Stimulated activated CD8-positive, alpha-beta memory T cell treated with anti-CD3 and anti-CD28 coated beads, Interleukin-12 subunit alpha, Interleukin-12 subunit beta, amount 100 ng/mL, for 24 hours (primary cell): ENCODE results near the gene SMYD2.
A peak's percentile ranks its signal among the peaks of the same experiment; 100 is the strongest.

Source experiments
- DNase-seq: peaks from one replicate; pipeline ENCODE4 v3.0.0-alpha.2; 2020; ENCODE audit errors: extremely low read depth

SMYD2 gene

GRCh38 chr1:214329470-214330220 lies 48.7 kb downstream of the SMYD2 start:
- no peak for DNase-seq

DNA sequence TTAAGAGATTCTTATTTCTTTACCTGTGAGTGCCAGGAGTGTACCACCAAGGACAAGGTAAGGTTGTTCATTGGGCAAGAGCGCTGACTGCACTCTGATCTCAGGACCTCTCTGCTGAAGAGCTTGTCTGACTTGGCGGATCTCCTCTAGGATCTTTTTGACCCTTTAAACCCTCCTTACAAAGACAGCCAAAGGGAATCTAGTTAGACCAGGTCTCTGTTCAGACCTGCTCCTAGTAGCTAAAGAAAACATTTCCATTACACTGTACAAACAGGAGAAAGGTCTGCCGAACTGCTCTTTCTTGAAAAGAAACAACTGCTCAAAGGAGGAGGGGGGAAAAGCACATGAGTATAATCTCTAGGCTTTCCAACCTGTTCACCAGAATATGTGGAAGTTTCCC lies 49.3 kb downstream of the SMYD2 start:
- DNase-seq = no peak

- no peak for DNase-seq
Measured at GRCh38 chr1:214330715-214331114, 49.8 kb downstream of the SMYD2 start.

GRCh38 chr1:214331180-214331579 lies 50.2 kb downstream of the SMYD2 start:
- no peak for DNase-seq

DNA sequence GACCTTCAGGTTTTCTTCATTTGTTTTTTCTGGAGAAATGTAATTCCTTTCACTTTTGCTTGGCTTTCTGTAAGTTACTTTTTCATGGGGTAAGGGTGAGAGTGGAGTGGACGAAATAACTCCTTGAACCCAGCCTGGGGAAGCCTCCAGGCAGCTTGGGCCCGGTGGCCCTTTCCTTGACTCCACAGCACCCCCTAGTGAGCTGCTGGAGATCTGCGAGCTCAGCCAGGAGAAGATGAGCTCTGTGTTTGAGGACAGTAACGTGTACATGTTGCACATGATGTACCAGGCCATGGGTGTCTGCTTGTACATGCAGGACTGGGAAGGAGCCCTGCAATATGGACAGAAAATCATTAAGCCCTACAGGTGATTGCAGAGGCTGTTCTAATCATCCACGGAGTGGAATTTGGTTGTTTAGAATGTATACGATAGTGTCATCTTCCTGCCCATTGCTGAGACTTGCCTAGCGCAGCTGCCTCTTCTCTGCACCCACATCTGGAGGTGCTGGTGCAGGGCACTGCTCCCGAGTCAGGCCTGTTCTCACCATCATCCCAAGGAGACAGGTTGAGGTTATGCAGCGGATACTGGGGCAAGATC lies 51.0 kb downstream of the SMYD2 start:
- peak; percentile 9 for DNase-seq

GRCh38 chr1:214332946-214333798 lies 52.2 kb downstream of the SMYD2 start:
- no peak for DNase-seq

DNA sequence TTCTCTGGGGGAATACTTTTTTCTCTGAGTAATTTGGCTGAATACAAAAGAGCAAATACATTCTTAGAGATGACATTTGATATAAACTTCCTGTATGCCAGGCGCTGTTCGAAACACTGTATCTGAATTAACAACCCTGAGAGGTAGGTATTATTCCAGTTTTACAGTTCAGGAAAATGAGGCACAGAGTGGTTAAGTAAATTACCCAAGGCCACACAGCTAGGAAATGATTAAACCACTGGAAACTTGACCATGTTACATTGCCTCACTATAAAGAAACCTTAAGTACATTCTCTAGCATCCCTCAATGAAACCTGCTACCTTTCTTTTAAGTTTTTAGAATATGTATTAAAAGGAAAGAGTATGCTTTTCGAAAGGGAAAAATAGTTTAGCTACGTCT lies 54.6 kb downstream of the SMYD2 start:
- DNase-seq = no peak

DNA sequence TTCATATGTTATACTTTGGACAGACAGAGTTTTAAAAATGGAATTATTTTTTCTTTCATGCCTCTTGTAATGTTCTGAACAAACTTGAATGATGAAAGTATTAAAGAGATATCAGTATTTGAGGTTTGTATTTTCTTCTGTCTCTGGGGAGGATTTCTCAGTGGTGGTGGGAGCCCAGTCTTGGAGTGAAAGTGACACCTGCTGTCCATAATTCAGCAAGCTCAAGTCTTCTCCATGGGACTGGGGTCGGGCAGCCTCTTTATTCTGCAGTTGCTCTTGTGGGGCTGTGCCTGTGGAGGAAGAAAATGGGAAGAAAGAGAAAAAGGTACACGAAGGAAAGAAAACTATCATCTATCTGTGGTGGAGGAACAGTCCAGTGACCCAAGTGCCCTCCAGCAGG lies 56.1 kb downstream of the SMYD2 start:
- DNase-seq = no peak

DNA sequence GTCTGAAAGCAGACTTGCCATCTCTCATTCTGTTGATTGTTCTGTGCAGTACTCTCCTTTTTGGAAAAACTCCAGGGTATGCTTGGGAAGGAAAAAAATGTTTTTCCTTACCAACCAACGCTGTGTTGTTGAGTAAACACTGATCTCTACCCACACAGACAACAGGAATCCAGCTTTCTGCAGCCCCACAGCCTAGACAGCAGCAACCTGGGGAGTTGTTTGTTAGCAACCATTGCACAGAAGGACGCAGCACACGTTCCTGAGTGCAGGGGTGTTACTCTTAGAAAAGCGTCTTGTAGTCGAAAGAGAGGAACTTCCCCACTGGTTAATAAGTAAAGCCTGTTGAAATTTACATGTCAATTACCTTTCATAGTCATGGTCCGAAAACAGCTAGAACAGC lies 56.6 kb downstream of the SMYD2 start:
- DNase-seq = no peak

DNA sequence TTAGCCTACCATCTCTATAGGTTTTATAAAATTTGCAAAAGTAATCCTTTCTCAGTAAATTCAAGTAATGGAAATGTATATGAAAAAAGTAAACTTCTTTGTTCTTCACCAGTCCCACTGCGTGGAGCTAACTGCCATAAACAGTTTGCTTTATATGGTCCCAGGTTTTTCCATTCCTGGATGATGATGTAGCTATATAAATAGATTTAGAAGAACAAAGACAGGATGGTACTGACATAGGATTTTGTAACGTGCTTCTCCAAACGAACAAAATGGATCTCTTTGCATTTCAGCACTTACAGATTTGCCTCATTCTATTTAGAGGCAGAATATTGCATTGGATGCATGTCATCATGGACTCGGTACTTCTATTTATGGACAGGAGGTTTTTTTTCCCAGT lies 57.3 kb downstream of the SMYD2 start:
- DNase-seq = no peak

- DNase-seq = no peak
Measured at GRCh38 chr1:214341459-214341858, 60.5 kb downstream of the SMYD2 start.

GRCh38 chr1:214341932-214342331 lies 61.0 kb downstream of the SMYD2 start:
- no peak for DNase-seq

DNA sequence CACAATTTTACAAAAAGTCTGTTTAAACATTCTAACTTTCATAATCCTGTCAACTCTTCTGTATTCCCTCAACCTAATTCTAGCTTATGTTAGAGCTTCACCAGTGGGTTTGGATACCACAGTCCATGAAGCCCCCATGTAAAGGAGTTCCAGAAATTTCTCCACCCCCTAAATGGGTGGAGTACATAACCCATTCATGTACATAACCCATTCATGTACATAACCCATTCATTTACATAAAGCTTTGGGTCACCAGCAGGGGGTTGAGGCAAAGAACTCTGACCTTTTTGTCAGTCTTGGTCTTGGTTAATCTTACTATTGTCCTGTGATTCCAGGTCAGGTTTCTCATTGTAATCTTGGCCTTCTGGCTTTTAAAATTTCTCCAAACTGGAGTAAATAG lies 61.6 kb downstream of the SMYD2 start:
- DNase-seq = no peak

DNA sequence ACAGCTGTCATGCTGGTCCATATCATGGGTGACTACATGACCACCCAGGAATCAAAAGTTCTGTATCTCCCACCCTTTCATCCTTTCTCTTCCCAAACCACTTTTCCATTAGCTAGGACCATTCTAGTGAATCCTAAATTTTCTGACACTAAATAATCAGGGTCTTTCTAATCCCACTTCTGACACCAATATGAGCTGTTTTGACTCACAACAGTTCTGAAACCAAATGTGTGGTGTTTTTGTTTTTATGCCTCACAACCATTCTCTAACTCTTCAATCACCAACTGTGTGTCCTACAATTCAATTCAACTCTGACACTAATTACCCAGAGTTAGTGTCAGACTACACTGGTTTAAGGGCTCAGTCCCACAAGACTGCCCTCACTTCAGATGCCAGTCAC lies 63.9 kb downstream of the SMYD2 start:
- DNase-seq = no peak

- no peak for DNase-seq
Measured at GRCh38 chr1:214349008-214349407, 68.0 kb downstream of the SMYD2 start.

DNA sequence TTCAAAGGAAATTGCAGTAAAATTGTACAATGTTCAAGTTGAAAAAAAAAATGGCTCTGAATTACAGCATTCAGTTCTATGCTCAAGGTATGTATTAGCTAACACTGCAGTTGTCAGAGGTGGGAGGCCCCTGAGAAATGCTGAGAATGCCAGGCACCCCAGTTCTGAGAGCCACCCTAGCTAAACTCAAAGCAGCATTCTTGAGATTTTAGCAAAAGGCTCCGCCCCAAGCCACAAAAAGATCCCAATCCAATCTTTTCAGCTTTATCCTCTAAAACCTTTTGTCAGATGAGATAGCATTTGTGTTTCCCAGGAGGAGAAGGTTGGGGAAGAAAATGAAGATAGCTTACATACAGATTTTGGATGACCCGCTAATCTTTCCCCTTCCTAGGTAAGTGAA lies 68.8 kb downstream of the SMYD2 start:
- DNase-seq = no peak

GRCh38 chr1:214351551-214352277 lies 70.8 kb downstream of the SMYD2 start:
- no peak for DNase-seq

GRCh38 chr1:214352838-214353237 lies 71.9 kb downstream of the SMYD2 start:
- no peak for DNase-seq

- DNase-seq = no peak
Measured at GRCh38 chr1:214354440-214355148, 73.6 kb downstream of the SMYD2 start.

GRCh38 chr1:214360116-214360515 lies 79.2 kb downstream of the SMYD2 start:
- no peak for DNase-seq

DNA sequence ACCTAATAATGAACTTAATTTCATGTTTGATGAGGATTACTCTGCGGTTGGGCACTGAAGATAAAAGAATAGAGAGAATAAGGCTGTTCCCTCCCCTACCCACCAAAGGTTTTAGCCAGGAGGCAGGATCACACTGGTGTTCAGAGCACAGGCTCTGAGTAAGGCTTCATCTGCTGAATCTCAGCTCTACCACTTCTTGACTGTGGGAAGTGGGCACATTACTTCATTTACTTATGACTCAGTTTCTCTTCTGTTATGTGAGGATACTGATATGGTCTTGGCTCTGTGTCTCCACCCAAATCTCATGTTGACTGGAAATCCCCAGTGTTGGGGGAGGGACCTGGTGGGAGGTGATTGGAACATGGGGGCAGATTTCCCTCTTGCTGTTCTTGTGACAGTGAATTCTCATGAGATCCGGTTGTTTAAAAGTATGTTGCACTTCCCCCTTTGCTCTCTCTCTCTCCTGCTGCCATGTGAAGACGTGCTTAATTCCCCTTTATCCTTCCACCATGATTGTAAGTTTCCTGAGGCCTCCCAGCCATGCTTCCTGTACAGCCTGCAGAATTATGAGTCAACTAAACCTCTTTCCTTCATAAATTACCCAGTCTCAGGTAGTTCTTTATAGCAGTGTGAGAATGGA lies 79.7 kb downstream of the SMYD2 start:
- no peak for DNase-seq
